NCI-H510A treated with DMSO at 0.1 percent for 48 hours (cell line): ENCODE measurements around the gene SCO2.
A peak's percentile ranks its signal among the peaks of the same experiment; 100 is the strongest.
"Not testable (repeated sequence)": the region's sequence is repeated elsewhere in the genome, so short reads cannot be mapped to it uniquely, and the experiment has no call there.

Source experiments
- DNase-seq: peaks from one replicate; lab custom pipeline; 2025; lab: John Stamatoyannopoulos, UW

The SCO2 gene

DNA sequence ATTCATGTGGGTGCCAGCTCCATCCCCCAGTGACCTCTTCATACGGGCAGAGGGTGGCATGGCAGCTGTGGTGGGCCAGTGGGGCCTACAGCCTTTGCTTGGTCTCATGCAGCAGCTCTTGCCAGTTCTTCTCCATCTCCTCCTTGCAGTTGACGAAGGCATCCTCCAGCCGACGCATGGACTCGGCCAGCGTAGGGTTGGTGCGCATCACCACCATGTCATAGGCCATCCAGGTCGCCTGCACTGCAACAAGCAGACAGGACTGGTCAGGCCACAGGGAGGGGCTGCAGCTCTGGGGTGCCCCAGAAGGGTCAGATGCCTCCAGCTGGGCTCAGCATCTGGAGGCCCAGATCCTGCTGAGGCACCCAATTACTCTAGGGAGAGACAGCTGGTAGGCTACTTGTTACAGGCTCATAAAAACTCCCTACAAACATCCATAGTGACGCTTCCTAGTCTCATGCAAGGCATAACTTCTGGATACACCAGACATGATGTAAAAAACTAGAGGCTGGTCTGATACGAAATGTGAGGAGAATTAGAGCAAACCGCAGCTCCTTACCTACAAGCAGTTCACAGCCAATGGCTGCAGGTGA, 25.9 kb upstream of the SCO2 start:
- no peak for DNase-seq

DNA sequence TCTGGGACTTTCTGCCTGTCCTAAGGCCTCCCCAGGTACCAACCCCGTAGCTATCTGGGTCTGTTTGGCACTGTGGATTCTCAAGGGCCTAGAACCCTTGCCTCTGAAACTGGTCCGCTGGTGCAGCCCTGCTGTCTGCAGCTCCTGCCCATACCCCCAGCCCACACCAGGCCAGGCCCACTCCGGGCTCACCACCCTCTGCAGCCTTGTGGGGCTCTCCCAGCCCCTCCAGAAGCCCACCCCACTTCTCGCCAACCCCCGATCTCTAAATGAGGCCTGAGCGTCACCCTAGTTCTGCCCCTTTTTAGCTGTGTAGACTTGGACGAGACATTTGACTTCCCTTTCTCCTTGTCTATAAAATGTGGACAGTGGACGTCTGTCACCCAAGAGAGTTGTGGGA, 25.0 kb upstream of the SCO2 start:
- DNase-seq: no peak

DNA sequence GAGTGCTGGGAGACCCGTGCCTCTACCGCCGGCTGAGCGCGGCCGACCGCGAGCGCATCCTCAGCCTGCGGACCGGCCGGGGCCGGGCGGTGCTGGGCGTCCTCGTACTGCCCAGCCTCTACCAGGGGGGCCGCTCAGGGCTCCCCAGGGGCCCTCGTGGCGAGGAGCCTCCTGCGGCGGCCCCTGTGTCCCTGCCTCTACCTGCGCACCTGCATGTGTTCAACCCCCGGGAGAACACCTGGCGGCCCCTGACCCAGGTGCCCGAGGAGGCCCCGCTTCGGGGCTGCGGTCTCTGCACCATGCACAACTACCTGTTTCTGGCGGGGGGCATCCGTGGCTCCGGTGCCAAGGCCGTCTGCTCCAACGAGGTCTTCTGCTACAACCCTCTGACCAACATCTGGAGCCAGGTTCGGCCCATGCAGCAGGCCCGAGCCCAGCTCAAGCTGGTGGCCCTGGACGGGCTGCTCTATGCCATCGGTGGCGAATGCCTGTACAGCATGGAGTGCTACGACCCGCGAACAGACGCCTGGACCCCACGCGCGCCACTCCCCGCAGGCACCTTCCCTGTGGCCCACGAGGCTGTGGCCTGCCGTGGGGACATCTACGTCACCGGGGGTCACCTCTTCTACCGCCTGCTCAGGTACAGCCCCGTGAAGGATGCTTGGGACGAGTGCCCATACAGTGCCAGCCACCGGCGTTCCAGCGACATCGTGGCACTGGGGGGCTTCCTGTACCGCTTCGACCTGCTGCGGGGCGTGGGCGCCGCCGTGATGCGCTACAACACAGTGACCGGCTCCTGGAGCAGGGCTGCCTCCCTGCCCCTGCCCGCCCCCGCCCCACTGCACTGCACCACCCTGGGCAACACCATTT, 23.8 kb upstream of the SCO2 start:
- no peak for DNase-seq

DNA sequence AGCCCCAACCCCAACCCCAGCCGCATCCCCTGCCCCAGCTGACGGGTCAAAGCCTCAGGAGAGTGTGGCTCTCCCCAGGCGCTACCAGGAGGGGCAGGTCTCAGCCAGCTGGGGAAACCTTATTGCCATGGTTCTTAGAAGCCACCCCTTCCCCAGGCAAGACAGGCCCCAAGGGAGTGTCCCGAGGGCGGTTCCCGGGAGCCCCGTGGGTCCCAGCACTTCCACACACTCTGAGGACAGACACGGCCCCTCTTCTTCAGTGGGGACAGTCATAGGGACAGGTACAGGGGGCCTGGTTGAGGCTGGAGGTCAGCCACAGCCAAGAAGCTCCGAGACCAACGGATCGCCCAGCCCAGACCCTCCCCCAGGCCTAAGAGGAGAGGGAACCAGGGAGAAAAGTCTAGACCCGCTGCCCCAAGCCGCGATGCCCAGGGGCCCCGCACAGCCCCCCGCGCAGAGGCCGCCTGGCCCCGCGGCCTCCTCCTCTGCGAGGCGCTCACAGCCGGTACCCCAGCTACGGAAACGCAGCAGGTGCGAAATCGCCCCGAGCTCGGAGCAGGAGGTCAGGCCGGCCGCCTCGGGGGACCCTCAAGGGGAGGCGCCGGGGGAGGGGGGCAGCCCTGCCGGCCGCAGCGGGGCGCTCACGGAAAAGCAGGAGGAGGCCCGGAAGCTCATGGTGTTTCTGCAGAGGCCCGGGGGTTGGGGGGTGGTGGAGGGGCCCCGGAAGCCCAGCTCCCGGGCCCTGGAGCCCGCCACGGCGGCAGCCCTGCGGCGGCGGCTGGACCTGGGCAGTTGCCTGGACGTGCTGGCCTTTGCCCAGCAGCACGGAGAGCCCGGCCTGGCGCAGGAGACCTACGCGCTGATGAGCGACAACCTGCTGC, 22.9 kb upstream of the SCO2 start:
- no peak for DNase-seq

DNA sequence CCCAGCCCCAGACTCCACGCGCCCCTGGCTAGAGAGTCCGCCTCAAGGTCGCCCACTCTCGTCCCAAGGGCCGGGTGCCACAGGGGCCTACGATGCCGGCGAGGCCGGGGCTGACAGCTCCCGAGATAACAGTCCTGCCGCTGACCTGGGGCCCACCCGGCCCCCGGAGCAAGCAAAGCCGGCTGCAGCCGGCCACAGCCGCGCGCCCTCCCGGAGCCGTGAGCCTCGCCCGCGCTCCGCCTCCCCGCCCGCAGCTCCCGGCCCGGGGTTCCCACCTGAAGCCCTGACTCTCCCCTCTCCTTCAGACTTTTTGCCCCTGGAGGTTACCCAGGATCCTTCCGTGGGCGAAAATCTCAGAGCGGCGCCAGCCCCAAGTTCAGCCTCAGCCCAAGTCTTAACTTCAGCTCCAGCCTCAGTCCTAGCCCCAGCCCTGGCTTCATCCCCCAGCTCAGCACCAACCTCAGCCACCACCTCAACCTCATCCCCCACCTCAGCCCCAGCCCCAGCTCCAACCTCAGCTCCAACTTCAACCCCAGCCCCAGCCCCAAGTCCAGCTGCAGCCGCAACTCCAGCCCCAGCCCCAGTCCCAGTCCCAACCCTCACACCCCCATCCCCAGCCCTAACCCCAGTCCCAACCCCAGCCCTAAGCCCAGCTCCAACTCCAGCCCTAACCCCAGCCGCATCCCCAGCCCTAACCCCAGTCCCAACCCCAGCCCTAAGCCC, 22.0 kb upstream of the SCO2 start:
- DNase-seq: no peak

DNA sequence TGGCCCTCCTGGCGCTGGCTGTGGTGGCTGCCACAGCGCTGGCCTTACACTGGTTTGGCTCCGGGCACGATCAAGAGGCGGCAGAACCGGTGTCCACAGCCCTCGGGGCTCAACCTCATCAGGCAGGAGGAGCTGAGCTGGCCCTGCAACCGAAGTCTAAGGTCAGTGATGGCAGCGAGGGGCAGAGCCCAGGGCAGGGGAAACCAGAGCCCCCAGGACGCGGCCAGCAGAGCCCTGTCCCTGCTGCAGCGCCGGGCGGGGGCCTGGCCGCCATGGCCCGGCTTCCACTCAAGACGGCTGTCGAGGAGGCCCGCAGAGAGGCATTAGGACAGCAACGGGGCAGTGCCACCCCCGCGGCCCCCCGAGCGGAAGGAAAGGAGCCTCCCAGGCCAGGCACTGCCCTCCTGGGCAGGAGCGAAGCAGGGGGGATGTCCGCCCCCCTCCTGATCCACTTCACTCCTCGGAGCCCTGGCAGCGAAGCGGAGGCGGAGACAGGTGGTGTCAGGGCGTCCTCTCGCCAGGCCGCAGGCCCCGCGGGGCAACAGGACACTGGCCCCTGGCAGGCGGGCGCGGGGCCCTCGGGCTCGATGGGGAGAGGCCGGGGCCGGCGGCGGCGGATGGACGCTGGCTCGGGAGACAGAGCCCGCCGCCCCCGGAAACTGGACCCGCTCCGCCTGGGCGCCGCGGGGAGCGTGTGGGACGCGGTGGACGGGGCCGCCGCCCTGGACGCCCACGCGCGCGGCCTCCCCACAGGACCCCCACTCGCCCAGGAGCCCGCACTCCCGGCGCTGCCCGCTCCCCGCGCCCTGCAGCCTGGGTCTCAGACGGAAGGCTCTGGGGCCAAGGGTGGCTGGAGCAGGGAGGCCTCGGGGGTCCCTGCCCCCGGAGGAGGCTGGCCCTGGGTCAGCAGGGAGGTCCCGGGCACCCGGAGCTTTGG, 21.2 kb upstream of the SCO2 start:
- DNase-seq: no peak

DNA sequence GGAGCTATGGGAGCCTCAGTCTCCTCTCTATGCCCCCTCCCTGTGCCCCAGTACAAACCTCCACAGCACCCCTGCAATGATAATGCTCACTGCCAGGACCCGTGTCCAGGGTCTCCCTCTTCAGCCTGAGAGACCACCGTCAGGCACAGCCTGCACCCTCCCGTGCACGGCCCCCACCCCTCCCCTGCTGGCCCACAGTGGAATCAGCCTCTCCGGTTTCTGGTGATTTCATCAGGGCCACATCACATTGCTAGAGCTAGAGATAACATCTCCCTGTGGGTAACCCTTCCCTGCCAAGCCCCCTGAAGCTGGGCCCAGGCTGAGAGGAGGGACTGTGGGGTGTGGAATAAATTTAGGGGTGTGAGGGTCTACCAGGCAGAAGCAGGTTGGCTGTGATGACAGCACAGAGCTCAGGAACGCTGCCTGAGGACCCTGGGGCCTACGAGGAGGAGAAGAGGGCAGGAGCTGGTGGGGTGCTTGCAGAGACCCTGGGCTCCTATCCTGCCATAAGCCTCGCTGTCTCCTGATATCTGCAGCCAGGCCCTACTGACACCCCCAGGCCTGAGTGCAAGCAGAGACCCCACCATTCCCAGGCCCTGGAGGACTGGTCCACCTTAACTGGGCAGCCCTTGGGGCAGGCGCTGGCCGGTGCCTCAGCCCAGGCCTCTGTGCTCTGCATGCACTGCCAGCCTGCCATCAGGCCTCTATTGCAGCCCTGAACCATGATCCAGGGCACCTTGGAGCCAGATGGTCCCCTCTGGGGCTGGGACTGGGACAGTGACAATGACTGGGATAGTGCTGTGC, 20.3 kb upstream of the SCO2 start, which contains the start of gene KLHDC7B:
TSS of gene KLHDC7B (plus strand) at position 378 of the 804 bp plus-strand sequence. CDS start at position 723, 345 bp downstream.
- no peak for DNase-seq

DNA sequence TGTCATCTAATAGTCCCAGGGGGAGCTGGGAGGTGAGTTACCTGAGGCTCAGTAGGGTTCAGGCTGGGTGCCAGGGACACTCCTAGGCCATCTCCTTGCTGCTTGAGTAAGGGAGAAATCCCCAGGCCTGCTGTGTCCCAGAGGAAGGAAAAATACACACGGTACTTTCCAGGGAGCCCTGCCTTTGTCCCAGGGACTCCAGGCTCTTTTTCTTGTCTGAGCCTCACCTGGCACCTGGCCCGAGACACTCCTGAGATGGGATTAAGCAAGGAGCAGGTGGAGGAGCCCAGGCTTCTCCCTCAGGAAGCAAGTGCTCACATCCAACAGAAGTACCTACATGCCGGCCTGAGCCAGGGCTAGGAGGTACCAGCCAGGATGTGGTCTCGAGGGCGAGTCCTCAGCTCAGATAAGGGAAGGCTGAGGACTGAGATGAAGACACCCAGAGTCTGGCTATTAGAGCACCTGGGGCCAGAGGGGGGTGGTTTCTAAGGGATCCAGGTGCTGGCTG, 19.4 kb upstream of the SCO2 start:
- no peak for DNase-seq

DNA sequence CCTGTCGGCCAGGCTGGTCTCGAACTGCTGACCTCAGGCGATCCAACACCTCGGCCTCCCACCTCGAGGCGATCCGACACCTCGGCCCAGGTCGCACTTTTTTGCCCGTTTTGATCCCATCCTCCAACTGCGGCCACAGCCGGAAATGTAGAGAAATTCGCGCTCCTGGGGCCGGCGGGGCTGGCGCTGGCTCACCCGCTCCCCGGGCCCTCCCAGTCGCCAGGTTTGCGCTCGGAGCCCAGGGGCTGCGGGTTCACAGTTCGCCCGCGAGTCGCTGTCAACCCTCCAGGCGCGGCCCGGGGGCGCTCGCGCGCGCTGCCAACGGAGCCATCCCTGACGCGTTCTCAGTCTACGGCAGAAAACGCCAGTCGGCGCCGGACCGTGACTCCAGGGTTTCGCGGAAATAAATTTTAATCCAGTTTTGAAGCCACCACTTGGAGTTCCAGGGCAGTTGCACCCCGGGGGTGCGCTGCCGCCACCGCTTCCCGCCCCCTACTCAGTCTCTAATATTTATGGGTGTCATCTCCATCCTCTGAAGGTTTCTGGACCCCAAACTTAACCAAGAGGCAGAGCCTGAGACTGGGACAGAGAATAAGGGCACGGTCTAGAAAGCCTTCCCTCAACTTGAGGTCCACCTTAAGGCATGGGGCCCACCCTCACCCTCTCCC, 18.8 kb upstream of the SCO2 start:
- DNase-seq: peak; percentile 38

DNA sequence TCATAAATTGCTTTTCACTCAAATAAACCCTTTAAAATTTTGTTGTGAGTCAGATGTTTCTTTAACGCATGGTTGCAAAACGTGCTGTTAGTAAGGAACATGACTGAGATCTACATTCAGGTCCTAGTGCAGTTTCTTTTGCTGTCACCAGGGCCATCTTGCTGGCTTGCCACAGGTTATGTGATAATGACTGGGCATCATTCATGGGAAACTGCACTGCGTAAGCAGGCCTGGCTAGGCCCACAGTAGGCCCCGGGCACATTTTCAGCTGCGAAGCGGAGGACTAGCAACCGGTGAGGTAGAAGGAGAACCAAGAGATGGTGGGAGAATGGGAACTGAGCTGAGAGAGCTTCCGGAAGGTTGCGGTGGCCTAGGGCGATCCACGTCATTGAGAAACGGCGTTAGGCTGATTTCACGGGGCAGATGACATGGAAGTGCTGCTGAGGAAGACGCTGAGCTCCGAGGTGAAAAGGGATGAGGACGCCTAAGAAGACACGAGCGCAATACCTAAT, 17.1 kb upstream of the SCO2 start:
- no peak for DNase-seq

DNA sequence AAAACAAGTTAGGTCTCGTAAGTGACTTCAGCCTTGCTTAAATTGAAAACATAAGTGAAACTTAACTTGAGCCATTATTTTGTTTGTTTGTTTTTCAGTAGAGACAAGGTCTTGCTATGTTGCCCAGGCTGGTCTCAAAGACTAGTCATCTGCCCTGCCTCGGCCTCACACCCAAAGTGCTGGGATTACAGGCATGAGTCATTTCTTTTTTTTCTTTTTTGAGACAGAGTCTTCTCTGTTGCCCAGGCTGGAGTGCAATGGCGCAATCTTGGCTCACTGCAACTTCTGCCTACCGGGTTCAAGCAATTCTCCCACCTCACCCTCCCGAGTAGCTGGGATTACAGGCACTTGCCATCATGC, 16.2 kb upstream of the SCO2 start:
- not testable (repeated sequence) for DNase-seq

DNA sequence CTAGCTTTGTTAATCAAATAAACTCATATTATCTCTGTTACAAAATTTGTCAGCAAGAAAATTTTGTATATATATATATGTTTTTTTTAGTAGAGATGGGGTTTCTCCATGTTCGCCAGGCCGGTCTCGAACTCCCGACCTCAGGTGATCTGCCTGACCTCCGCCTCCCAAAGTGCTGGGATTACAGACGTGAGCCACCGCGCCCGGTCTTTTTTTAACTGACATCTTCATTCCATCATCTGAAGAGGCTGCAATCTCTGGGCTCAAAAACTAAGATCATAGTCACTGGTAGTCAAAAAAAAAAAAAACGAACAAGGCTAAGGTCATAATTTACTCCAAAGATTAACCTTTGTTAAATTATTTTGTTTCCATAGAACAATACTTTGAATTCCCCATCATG, 15.0 kb upstream of the SCO2 start:
- no peak for DNase-seq

DNA sequence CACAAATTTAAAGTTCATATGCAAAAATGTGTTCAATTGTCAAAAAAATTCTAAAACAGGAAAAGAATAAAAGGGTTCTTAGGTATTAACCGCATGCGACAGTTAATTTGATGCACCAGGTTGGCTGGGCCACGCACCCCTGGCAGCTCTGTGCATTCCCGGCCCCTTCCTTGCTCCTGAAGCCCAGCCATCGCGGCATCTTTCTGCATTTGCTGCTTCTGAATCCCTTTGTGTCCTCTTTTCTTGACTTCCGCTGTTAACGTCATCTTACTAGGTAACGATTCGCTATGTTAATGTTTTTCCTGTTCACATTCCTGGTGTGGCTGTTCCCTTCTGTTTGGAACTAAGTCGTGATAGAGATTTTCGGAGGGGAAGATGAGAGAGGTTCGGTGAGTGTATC, 12.4 kb upstream of the SCO2 start:
- no peak for DNase-seq

DNA sequence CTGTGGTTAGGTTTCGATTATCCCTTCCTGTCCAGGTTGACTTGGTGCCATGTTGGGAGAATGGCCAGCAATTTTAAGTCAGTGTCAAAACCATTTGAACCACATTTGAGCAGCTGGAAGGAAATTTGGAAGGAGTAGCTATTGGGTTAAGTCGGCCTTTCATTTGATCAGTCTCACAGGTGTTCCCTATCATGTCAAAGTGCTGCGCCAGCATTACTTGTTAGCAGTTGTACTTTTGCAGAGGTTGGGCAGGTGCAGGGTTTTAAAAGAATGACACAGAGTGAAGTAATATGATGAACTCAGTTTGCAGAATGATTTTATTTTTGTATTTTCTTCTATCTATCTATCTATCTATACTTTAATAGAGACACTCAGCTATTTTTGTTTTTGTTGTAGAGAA, 10.8 kb upstream of the SCO2 start:
- DNase-seq: no peak

DNA sequence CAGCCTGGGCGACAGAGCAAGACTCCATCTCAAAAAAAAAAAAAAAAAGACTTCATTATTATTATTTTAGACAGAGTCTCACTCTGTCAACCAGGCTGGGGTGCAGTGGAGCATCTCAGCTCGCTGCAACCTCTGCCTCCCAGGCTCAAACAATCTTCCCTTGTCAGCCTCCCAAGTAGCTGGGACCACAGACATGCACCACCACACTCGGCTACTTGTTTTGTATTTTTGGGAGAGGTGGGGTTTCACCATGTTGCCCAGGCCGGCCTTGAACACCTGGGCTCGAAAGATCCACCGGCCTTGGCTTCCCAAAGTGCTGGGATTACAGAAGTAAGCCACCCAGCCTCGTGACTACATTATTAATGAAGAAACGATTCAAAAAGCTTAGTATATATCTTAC, 9.7 kb upstream of the SCO2 start:
- DNase-seq: no peak

DNA sequence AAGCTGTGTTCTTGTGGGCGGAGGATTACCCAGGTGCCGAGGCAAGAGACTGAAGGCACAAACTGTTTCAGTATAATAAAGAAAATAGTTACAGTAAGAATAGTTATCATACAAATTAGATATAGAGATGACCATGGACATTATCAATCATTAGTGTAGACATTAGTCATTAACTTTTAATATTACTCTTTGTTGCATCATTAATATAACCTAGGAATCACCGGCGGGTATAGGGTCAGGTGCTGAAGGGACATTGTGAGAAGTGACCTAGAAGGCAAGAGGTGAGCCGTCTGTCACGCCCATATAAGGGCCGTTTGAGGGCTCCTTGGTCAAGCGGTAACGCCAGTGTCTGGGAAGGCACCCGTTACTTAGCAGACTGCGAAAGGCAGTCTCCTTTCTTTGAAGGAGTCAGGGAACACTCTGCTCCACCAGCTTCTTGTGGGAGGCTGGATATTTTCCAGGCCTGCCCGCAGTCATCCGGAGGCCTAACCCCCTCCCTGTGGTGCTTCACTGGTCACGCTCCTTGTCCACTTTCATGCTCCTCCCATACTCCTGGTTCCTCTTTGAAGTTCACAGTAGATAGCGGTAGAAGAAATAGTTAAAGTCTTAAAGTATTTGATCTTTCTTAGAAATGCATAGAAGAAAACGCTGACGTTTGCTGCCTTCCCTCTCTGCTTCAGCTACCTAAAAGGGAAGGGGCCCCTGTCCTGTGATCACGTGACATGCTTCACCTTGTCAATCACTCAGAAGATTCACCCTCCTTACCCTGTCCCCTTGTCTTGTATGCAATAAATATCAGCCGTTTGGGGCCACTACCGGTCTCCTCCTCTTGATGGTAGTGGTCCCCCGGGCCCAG, 8.7 kb upstream of the SCO2 start:
- DNase-seq: not testable (repeated sequence)

DNA sequence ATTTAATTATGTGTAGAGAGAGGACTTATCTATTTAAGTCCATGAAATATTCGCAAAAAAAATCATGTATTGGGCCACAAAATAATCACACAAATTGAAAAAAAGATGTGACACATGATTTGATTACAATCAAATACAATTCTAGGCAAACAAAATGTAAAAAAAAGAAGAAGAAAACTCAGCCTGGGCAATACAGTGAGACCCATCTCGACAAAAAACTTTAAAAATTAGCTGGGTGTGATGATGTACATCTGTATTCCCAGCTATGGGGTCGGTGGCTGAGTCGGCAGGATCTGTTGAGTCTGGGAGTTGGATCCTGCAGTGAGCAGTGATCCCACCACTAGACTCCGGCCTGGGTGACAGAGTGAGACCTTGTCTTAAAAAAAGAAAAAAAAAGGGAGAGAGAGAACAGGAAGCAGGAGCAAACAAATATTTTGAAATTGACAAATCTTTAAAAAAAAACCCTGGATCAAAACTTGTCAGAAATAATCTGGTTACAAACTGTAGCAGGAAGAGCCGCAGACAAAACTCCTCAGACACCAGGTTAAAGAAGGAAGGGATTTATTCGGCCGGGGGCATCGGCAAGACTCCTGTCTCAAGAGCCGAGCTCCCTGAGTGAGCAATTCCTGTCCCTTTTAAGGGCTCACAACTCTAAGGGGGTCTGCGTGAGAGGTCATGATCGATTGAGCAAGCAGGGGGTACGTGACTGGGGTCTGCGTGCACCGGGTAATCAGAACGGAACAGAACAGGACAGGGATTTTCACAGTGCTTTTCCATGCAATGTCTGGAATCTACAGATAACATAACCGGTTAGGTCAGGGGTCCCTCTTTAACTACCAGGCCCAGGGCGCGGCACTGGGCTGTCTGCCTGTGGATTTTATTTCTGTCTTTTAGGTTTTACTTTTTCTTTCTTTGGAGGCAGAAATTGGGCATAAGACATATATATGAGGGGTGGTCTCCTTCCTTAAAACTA, 7.7 kb upstream of the SCO2 start:
- no peak for DNase-seq
